ENCODE measurements around the gene POLR3C.
A peak's percentile ranks its signal among the peaks of the same experiment; 100 is the strongest.
"Not testable (repeated sequence)": the region's sequence is repeated elsewhere in the genome, so short reads cannot be mapped to it uniquely, and the experiment has no call there.

The POLR3C gene

GRCh38 chr1:145823565-145824498, at the start of gene POLR3C, which contains the start of gene RNF115:
Gene POLR3C, plus strand, starts transcription at chr1:145824200. Its CDS starts 1,577 bp downstream, at chr1:145825777.
Gene RNF115, minus strand, starts transcription at chr1:145824095. Its CDS starts 222 bp downstream, at chr1:145823873.
- DNase-seq (ENCODE audit: low spot score): peak; percentile 96

GRCh38 chr1:145777357-145778145, 46.4 kb upstream of the POLR3C start:
- DNase-seq (ENCODE audit: low spot score): no peak

GRCh38 chr1:145778146-145778540, 45.9 kb upstream of the POLR3C start:
- DNase-seq (ENCODE audit: low spot score): no peak

- DNase-seq (ENCODE audit: low spot score): no peak
Measured at GRCh38 chr1:145782272-145783099, 41.5 kb upstream of the POLR3C start.

- no peak for DNase-seq (ENCODE audit: low spot score)
Measured at GRCh38 chr1:145784409-145784808, 39.6 kb upstream of the POLR3C start.

- no peak for DNase-seq (ENCODE audit: low spot score)
Measured at GRCh38 chr1:145785547-145785946, 38.5 kb upstream of the POLR3C start.

GRCh38 chr1:145786271-145786670, 37.7 kb upstream of the POLR3C start:
- DNase-seq (ENCODE audit: low spot score): no peak

- DNase-seq (ENCODE audit: low spot score): no peak
Measured at GRCh38 chr1:145788580-145788979, 35.4 kb upstream of the POLR3C start.

- DNase-seq (ENCODE audit: low spot score): not testable (repeated sequence)
Measured at GRCh38 chr1:145791860-145792259, 32.1 kb upstream of the POLR3C start.

GRCh38 chr1:145792484-145792883, 31.5 kb upstream of the POLR3C start:
- no peak for DNase-seq (ENCODE audit: low spot score)

GRCh38 chr1:145795257-145795881, 28.6 kb upstream of the POLR3C start:
- DNase-seq (ENCODE audit: low spot score): no peak

GRCh38 chr1:145796753-145797152, 27.2 kb upstream of the POLR3C start:
- no peak for DNase-seq (ENCODE audit: low spot score)

GRCh38 chr1:145799806-145800205, 24.2 kb upstream of the POLR3C start:
- no peak for DNase-seq (ENCODE audit: low spot score)

GRCh38 chr1:145804235-145805045, 19.6 kb upstream of the POLR3C start:
- DNase-seq (ENCODE audit: low spot score): no peak

GRCh38 chr1:145805057-145805456, 18.9 kb upstream of the POLR3C start:
- DNase-seq (ENCODE audit: low spot score): no peak

- DNase-seq (ENCODE audit: low spot score): no peak
Measured at GRCh38 chr1:145806408-145806807, 17.6 kb upstream of the POLR3C start.

- no peak for DNase-seq (ENCODE audit: low spot score)
Measured at GRCh38 chr1:145806844-145807243, 17.2 kb upstream of the POLR3C start.

GRCh38 chr1:145812977-145813810, 10.8 kb upstream of the POLR3C start:
- DNase-seq (ENCODE audit: low spot score): not testable (repeated sequence)

- not testable (repeated sequence) for DNase-seq (ENCODE audit: low spot score)
Measured at GRCh38 chr1:145818095-145818494, 5.9 kb upstream of the POLR3C start.

Data from COLO829 (cell line).